DMS 273 (cell line): ENCODE data around the gene KLK6.

Experiments used
- DNase-seq: peaks from one replicate; lab custom pipeline; 2025; ENCODE audit not compliant: unreplicated experiment; lab: John Stamatoyannopoulos, UW

The KLK6 gene

DNA sequence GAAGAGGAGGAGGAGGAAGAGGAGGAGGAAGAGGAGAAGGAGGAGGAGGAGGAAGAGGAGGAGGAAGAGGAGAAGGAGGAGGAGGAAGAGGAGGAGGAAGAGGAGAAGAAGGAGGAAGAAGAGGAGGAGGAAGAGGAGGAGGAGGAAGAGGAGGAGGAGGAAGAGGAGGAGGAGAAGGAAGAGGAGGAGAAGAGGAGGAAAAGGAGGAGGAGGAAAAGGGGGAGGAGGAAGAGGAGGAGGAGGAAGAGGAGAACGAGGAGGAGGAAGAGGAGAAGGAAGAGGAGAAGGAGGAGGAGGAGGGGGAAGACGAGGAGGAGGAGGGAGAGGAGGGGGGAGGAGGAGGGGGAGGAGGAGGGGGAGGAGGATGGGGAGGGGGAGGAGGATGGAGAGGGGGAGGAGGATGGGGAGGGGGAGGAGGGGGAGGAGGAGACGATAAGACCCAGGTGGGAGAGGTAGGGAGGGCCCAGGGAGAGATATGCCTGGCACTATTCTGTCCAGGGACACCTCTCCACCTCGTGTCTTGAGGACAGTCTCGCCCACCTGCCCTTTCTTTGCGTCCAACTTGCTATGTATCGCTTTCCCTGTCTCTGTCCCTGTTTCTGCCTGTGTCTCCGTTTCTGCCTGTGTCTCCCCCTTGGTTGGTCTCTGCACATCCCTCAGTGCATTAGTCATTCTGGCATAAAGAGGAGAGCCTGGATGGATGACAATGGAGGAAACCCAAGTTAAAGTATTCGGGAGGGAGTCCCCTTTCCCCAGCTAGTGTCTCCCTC is 9.5 kb downstream of the KLK6 start:
- peak; percentile 16 for DNase-seq

DNA sequence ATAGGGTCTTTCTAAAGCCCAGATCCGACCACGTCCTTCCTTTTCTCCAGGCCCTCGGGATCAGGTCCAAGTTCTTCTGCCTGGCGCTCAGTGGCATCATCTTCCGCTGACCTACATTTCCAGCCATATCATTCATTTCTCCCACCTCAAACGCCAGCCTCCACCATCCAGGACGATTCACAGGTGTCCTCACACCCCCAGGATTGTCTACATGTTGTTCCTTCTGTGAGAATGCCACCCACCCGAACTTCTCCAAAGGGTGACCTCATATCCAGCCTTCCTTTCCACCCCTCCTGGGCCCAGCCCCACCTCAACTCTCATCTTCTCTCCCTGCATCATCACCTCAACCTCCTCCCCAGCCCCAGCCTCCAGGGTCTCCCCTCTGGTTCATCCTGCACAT is 11.8 kb downstream of the KLK6 start:
- no peak for DNase-seq

DNA sequence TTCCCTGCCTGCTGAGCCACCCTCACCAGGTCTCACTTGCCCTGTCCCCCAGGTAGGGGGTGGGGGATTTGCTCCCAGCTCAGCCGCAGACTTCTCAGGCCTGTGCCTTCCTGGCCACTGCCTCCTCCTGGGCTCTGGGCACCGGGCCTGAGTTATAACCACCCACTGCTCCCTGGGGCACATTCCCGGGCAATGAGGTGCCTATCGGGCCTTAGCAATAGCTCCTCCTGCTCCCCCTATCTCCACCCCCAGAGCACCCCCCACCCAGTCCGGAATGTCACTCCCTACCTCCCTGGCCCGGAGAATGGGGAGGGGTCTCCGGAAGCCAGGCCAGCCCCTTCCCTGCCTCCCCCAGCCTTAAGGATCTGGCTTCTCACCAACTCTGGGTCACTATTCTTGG is 16.5 kb downstream of the KLK6 start, which contains the start of gene KLK5:
TSS of gene KLK5 (minus strand) at position 129 of the 400 bp plus-strand sequence. CDS start 381 bp downstream, outside the sequence.
- no peak for DNase-seq

DNA sequence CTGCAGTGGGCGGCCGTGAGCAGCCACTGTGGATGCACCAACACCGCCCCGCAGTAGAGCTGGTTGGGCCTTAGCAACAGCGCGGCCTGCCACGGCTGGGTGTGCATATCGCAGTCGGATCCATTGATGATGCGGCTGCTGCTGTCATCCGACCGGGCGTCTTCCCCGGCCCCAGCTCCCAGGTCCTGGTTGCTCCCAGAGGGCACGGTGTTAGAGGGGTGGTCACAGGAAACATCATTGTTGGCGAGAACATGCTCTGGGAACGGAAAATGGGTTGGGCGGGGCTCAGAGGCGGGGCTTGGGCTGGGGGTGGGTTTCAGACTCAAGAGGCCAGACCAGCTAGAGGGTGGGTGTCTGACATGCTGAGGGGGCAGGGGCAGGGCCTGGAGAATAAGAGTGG is 19.5 kb downstream of the KLK6 start:
- DNase-seq = no peak

DNA sequence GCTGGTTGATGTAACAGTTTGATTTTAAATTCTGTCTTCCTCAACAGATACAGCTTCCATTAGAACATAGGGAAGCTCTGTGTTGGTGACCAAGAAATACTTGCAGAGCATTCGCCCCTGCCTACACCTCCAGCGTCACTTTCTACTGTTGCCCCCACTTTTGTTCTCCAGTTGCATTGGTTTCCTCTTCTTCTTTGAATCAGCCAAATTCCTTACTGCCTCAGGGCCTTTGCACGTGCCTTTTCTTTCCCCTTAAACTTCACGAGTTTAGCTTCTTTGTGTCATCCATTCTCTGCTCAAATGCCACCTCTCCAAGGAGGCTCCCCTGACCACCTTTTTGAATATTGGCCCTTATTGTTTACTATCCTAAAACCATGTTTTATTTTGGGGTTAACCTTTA is 22.3 kb downstream of the KLK6 start:
- DNase-seq = no peak

DNA sequence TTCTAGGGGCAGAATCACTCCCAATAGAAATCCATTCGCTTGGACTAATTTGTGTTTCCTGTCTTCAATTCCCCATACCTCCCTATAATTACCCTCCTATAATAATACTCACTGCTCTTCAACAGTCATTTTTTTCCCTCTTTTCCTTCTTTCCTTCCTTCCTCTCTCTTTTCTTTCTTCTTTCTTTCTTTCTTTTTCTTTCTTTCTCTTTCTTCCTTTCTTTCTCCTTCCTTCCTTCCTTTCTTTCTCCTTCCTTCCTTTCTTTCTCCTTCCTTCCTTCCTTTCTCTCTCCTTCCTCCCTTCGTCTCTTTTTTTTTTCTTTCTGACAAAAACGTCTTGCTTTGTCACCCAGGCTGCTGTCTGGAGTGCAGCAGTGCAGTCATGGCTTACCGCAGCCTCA is 24.6 kb downstream of the KLK6 start:
- DNase-seq = no peak

DNA sequence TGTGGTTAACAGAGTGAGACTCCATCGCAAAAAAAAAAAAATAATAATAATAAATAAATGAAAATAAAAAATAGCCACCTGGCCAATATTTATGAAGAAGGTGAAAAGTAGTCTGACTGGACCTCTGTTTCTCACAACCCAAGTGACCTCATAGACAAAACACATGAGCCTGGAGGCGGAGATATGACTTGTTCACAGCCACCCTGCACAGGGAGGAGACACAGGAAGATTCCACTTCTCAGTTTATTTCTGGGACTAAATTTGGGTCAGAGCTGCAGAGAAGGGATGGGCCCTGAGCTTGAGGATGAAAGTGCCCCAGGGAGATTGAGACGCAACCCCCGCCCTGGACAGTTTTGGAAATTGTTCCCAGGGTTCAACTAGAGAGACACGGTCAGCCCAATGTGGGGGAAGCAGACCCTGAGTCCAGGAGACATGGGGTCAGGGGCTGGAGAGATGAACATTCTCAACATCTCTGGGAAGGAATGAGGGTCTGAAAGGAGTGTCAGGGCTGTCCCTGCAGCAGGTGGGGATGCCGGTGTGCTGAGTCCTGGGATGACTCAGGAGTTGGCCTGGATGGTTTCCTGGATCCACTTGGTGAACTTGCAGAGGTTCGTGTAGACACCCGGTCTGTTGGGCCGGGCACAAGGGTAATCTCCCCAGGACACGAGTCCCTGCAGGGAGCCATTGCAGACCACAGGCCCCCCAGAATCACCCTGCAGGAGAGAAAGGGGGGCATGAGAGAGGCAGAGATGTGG is 26.1 kb downstream of the KLK6 start:
- no peak for DNase-seq

DNA sequence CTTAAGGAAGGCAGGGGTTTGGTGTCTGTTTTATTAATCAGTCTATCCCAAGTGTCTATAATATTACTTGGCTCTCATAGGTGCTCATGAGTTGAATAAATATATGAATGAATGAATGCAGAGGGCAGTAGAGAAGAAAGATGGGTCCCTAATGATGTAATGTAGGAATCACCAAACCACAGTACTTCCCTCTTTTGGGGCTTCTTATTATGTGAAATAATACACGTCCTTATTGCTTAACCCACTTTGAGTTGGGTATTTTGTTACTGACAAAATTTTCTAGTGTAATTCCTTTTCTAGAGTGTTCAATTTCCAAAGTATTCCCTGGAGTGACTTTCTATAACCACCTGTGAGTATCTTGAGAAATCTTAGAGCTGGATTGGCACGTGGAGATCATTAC is 29.8 kb downstream of the KLK6 start:
- no peak for DNase-seq

DNA sequence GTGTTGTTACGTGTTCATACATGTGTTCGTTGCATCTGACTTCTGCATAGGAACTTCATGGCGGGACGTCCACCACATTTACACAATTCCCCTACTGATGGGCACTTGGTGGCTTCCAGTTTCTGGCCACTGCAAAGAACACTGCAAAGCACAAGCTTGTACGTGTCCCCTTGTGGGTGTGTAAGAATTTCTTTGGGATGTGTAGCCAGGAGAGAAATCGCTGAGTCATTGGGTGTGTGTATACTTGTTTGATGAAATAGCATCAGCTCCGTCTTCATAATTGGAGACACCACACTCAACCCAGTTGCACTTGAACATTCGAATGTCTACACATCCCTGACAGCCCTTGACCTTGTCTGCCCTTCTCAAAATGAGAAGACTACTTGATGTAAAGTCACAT is 35.8 kb downstream of the KLK6 start:
- DNase-seq = no peak

DNA sequence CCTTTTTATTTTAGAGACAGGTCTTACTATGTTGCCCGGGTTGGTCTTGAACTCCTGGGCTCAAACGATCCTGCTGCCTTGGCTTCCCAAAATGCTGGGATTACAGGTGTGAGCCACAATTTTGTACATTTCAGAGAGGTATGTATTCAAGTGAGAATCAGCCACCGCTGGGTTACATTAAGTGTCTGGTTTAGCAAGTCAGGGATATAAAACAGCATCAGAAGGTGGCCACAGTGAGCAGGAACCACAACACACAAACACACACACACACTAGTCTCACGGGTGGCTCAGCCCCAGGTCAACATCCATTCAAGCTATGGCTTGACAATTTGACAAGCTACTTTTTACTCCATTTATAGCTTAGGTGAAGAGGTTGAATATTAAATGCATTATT is 36.7 kb downstream of the KLK6 start:
- DNase-seq = no peak

DNA sequence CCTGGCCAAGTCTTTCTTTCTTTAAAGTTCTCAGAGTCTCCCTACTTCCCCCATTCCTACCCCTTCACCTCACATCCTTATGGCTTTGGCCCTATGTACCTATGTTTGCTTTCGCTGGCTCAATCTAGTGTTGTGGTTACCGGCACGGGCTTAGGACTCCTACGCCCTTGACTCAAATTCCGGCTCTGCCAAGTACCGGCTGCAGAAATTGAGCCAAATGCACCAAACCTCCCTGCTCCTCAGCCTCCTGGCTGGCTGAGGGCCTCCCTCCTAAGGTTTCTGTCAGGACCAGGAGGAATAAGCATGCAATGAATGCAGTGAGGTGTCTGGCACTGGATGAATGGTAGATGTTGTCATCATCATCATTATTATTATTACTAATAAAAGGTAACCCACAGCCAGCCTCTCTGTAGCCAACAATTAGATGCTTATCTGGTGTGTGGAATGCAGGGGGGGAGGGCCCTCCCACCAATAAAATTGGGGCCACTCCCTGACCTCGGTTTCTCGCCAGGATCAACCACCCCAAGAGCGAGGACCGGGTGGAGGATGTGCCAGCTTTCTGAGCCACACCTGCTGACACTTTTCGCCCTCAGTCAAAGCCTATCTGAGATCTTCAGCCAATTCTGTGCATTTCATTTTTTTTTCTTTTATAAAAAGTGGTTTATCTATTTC is 37.2 kb downstream of the KLK6 start:
- DNase-seq = no peak

DNA sequence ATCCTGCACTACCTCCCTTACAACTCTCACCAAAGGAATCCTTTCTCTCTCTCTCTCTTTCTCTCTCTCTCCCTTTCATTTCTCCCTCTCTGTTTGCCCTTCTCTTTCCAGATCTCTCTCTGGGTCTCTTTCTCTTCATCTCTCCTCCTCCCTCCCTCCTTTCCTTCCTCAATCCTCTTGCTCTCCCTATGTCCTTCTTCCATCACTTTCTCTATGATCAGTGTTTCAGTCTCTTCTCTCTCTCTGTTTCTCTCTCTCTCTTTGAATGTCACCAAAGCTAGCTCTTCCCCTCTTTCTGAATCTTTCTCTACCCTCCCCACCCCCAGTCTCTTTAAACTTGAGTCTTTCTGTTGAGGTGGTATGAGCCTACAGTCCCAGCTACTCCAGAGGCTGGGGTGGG is 38.4 kb downstream of the KLK6 start:
- no peak for DNase-seq

DNA sequence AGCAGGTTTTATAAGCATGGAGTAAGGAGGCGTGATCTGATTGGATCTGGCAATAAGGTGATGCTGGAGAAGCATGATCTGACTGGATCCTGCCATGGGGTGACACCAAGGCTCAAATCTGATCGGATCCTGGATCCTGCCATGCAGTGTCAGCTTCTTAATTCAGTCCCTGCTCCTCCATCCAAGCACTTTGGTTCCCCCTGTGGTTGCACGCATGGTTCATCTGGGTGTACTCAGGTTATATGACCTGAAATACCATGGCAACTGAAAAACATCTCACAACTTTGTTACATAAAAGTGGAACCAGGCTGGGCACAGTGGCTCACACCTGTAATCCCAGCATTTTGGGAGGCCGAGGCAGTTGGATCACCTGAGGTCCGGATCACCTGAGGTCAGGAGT is 40.6 kb downstream of the KLK6 start:
- DNase-seq = peak; percentile 20

DNA sequence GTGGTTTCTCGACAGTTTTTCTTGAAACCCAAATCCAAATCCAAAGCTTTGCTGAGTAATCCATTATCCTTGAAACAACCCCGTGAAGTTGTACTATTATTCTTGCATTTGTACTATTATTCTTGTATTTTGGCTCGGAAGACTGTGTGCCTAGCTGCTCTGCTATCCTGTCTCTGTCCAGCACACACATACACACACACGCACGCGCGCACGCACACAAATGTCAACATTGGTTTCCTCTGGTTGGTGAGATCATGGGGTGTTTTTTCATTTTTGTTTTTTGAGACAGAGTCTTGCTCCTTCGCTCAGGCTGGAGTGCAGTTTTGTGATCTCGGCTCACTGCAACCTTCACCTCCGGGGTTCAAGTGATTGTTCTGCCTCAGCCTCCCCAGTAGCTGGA is 43.2 kb downstream of the KLK6 start:
- DNase-seq = no peak

DNA sequence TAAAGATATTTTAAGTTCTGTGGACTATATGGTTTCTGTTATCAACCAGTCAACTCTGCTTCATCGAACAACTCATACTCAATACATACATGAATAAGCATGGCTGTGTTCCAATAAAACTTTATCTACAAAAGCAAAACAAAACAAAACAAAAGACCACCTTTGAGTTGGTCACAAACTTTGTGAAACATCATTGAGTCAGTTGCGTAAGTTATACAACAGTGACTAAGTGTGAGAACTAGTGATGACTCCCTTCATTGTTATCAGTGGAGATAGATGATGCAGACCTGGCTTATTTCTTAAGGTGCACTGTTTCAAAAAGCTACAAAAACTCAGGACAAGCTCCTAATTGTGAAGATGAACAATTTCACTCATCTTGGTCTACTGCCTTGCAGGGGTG is 43.7 kb downstream of the KLK6 start:
- DNase-seq = no peak

DNA sequence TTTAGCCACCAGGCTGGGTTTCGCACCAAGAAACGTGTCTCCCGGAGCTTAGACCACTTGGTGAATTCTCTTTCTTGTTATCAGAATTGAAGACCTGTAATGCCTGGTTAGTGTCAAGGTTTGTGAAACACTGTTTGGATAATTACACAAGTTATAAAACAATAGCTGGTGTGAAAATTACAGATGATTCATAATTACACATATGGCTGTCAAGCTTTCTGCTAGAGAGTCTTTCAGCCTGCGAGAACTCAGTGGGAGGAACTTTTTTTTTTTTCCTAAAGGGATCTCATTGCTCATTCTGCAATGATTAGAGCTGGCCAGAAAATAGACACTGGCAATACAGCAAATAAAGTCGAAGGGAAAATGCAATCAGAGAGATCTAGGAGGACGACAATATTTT is 44.8 kb downstream of the KLK6 start:
- no peak for DNase-seq

DNA sequence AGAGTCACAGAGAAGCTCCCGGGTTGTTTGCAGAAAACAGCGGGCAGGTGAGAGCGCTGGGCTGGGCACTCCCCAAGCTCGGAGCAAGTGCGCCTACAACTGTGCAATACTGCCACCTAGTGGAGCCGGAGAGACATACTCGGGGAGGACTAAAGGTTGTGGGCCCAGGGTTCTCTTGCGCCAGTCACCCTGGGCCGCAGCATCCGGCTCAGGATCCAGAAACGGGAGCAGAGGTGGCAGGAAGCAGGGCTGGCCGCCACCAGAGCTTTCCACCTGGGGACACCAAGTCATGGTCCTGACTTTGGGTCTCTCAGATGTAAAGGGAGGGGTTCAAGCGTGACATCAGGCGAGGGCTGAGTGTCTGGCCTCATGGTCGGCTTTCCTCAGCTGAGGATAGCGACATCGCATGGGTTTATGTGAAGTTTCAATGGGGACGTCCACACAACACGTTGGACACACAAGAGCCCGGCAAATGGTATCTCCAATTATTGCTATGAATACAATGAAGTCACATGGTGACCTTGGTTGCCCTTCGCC is 47.0 kb downstream of the KLK6 start:
- peak; percentile 90 for DNase-seq

DNA sequence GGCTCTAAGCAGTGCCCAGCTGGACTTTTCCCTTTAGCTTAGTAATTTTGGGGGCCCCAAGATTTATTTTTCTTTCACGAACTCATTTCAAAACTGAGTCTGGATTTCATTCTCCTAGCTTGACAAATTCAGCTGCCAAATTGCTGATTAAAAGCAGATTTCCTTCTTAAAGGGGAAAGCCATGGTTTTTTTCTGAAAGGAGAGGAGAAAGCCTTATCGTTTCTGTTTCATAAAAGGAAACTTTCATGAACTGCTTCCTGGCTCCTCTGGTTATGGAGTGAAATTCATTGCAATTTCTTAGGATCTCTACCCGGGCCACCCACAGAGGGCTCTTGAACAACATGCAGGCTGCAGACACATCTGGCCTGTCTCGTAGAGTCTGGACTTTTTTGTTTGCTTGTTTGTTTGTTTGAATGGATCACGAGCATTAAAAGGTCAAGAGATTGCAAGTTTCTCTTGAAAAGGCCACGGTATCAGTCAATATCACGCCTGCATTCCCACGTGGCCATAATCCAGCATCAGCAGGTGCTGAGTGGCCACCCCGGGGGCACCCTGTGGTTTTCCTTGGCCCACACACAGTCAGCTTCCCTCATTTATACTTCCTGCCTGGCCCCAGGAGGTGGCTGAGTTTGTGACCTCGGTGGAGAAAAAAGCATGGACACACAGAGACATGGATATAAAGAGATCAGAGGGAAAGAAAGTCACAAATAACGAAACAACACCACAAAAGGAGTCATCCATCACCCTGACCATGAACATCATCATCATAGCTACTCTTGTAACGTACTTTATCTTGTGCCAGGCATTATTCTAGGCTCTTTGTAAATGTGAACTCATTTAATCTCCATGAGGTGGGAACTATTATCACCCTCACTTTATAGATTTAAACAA is 47.7 kb downstream of the KLK6 start:
- DNase-seq = no peak

DNA sequence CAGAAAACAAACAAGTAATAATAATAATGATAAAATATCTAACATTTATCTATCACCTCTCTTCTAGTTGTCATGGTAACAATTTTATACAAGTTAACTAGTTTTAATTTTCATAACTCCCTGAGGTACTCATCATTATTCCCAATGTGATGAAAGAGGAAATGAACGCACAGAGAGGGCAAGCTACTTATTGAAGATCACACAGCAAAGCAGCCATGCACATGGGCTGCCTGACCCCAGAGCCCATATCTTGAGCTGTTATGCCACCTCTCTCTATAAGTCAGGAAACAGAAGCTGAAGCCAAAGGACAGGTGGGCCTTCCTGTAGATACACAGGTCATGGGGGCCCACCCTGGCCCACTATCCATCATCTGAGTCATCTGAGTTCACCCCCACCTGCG is 53.3 kb downstream of the KLK6 start:
- DNase-seq = no peak
